Parathyroid adenoma (tissue), 2 donors: Measurements from ENCODE around the gene COL6A3.

Experiments used
- H2AFZ ChIP-seq: fragments of 300-600 bp; sonication (generic); one replicate; pipeline ENCODE4 v1.7.0; 2017; ENCODE audit warnings: antibody characterized with exemption, mild to moderate bottlenecking
- H3K27ac ChIP-seq: fragments of 300-600 bp; sonication (generic); one replicate; pipeline ENCODE4 v1.7.0; 2017
- H3K27me3 ChIP-seq: fragments of 300-600 bp; sonication (generic); one replicate; pipeline ENCODE4 v1.7.0; 2017; ENCODE audit warnings: low read length; ENCODE audit not compliant: control insufficient read depth, insufficient read depth
- H3K36me3 ChIP-seq: fragments of 300-600 bp; sonication (generic); one replicate; pipeline ENCODE4 v1.7.0; 2017; ENCODE audit warnings: low read length; ENCODE audit not compliant: control insufficient read depth, insufficient read depth
- H3K4me1 ChIP-seq: fragments of 300-600 bp; sonication (generic); one replicate; pipeline ENCODE4 v1.7.0; 2017; ENCODE audit warnings: control low read depth
- H3K4me2 ChIP-seq: fragments of 300-600 bp; sonication (generic); one replicate; pipeline ENCODE4 v1.7.0; 2017; ENCODE audit warnings: low read length
- H3K4me3 ChIP-seq: fragments of 300-600 bp; sonication (generic); one replicate; pipeline ENCODE4 v1.7.0; 2017; ENCODE audit warnings: low read depth, low read length
- H3K79me2 ChIP-seq: fragments of 300-600 bp; sonication (generic); one replicate; pipeline ENCODE4 v1.7.0; 2017; ENCODE audit warnings: control low read depth
- H3K9ac ChIP-seq: fragments of 300-600 bp; sonication (generic); one replicate; pipeline ENCODE4 v1.7.0; 2017; ENCODE audit warnings: mild to moderate bottlenecking
- H3K9me3 ChIP-seq: fragments of 300-600 bp; sonication (generic); one replicate; pipeline ENCODE4 v1.7.0; 2017; ENCODE audit warnings: low read length; ENCODE audit not compliant: control insufficient read depth
- CTCF ChIP-seq: fragments of 300-600 bp; sonication (generic); IDR thresholded peaks from one replicate; pipeline ENCODE4 v1.7.0; 2017; ENCODE audit warnings: antibody characterized with exemption, mild to moderate bottlenecking
- donor health status: primary hyperparathyroidism.

COL6A3 gene

DNA sequence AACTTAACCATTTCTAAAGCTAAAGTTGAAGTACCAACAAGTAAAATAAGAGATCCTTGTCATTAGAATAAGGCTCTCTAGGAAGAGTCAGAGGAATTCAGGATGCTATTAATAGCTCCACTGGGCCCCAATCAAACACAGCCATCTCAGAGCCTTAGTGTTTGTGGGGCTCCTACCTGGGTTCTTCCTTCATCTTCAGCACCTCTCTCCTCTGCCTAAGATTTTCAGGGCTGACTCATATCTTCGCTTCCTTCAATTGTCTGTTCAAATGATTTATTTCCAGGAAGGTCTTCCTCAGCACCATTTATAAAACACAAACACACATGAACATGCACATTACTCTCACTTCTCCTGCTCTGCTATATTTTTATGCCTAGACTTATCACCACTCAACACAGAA, 119.5 kb downstream of the COL6A3 start:
- Histone ChIP-seq H3K9me3 (no peaks in the 10 kb centered on the region), H3K4me3 (no peak overlapping the region), H3K79me2 (no peaks in the 10 kb centered on the region), H3K9ac (no peak overlapping the region), H3K36me3 (no peaks in the 10 kb centered on the region), H3K4me1 (peaks cover 2% of the 10 kb centered on the region), H3K27me3 (no peaks in the 10 kb centered on the region), H3K27ac (no peak overlapping the region), H3K4me2 (no peak overlapping the region), H2AFZ (no peak overlapping the region)
- no peak for TF ChIP-seq CTCF

- Histone ChIP-seq H2AFZ (no peak overlapping the region), H3K36me3 (no peaks in the 10 kb centered on the region), H3K27me3 (no peaks in the 10 kb centered on the region), H3K27ac (no peak overlapping the region), H3K4me2 (no peak overlapping the region), H3K9ac (no peak overlapping the region), H3K9me3 (no peaks in the 10 kb centered on the region), H3K79me2 (no peaks in the 10 kb centered on the region), H3K4me3 (no peak overlapping the region), H3K4me1 (peaks cover 2% of the 10 kb centered on the region)
- no peak for TF ChIP-seq CTCF
These were observed 120.0 kb downstream of the COL6A3 start for GRCh38 chr2:237293978-237294377.

DNA sequence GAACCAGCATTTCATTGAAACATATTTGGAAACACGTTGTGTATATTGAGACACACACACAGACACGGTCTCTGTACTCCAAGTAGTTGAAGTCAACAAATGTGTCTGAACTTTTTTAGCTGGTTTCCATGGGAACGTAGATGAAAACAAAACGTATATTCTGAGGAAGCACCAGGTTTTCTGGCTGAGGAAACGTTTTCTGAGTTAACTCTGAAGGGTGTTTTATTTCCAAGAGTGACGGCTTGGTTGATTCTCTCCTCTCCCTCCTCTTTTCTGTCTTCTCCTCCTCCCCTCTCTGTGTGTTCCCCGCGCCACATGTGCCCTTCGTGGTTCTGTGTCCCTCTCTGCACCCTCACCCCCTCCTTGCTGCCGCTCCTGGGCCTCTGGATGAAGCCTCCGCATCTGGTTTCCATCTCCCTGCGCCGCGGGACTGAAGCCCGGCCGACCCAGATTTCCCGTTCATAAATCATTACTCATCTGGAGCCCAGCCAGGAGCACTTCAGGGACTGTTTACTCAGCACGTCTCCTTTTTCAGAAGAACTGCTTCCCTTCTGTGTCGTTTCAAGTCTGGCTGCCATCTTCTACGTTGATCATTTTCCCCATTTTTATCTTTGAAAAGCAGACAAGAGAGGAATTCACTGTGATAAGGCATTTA, 122.7 kb downstream of the COL6A3 start:
- H3K27me3 ChIP-seq, result no peaks in the 10 kb centered on the region
- peak overlapping the region; percentile 67 for H3K4me2 ChIP-seq
- no peaks in the 10 kb centered on the region for H3K9me3 ChIP-seq
- no peaks in the 10 kb centered on the region for H3K79me2 ChIP-seq
- peaks cover 2% of the 10 kb centered on the region for H3K4me1 ChIP-seq
- H3K9ac ChIP-seq, result no peak overlapping the region
- TF ChIP-seq CTCF, result no peak
- H3K4me3 ChIP-seq, result peak overlapping the region; percentile 44
- peak overlapping the region; percentile 30 for H3K27ac ChIP-seq
- H2AFZ ChIP-seq, result peak overlapping the region; percentile 72
- no peaks in the 10 kb centered on the region for H3K36me3 ChIP-seq

DNA sequence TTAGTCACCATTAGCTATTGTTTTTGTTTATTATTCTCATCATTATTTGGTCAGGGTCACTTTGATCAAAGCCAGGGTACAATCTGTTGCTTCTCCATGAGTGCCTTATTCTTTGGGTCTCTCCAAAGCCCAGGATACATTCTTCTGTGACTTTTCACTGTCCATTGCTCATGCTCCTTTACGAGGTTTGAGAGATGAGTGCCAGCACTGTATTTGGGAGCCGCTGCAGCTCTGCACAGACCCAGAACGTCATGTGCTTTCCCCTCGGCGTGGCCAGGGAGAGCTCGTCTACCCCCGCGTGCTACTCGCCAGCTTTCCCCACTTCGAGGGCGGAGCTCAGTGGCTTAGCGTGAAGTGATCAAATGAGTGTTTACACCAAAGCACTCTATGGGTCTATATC, 123.7 kb downstream of the COL6A3 start:
- no peaks in the 10 kb centered on the region for H3K27me3 ChIP-seq
- no peak overlapping the region for H2AFZ ChIP-seq
- H3K4me1 ChIP-seq, result peaks cover 2% of the 10 kb centered on the region
- H3K4me2 ChIP-seq, result no peak overlapping the region
- H3K4me3 ChIP-seq, result no peak overlapping the region
- no peak for TF ChIP-seq CTCF
- H3K27ac ChIP-seq, result no peak overlapping the region
- H3K9me3 ChIP-seq, result no peaks in the 10 kb centered on the region
- no peaks in the 10 kb centered on the region for H3K79me2 ChIP-seq
- H3K36me3 ChIP-seq, result no peaks in the 10 kb centered on the region
- no peak overlapping the region for H3K9ac ChIP-seq

GRCh38 chr2:237289139-237289538, 124.8 kb downstream of the COL6A3 start:
- Histone ChIP-seq H3K9ac (no peak overlapping the region), H3K4me2 (no peak overlapping the region), H3K4me1 (peaks cover 2% of the 10 kb centered on the region), H2AFZ (no peak overlapping the region), H3K27ac (no peak overlapping the region), H3K4me3 (no peak overlapping the region), H3K9me3 (no peaks in the 10 kb centered on the region), H3K36me3 (no peaks in the 10 kb centered on the region), H3K27me3 (no peaks in the 10 kb centered on the region), H3K79me2 (no peaks in the 10 kb centered on the region)
- TF ChIP-seq CTCF, result no peak
